Cardiac septum (tissue), 1 donor: Measurements from ENCODE around the gene DNAH8. TPM values are rescaled to one million over a fixed set of nuclear protein-coding genes. Genes with fewer than 3 reads are reported as not detected.

Experiments
- DNase-seq: peaks from one replicate; pipeline ENCODE4 v3.0.0-alpha.2; 2020; ENCODE audit warnings: low spot score
- intact Hi-C: fragments of 100-400 bp; cut with DNase I; formaldehyde crosslinking; loops from one replicate; pipeline ENCODE4 v1.14.0; 2022
- total RNA-seq: library from RNA; stranded (reverse); fragmentation: NEBNext Ultra II Directional; extraction: Animal tissue kit (Norgen Biotek cat#: 25700); gene quantifications from one replicate; pipeline ENCODE4 v1.2.1, GENCODE V29; 2021
- donor health status: DM: no; HTN: no; CAD: no.

Gene DNAH8
- total RNA-seq, 1 donor from 2014 or later = 0.03 TPM

GRCh38 chr6:39055661-39056060, 340.6 kb downstream of the DNAH8 start:
- DNase-seq = peak; percentile 59
- intact Hi-C loops = no loop called here

DNA sequence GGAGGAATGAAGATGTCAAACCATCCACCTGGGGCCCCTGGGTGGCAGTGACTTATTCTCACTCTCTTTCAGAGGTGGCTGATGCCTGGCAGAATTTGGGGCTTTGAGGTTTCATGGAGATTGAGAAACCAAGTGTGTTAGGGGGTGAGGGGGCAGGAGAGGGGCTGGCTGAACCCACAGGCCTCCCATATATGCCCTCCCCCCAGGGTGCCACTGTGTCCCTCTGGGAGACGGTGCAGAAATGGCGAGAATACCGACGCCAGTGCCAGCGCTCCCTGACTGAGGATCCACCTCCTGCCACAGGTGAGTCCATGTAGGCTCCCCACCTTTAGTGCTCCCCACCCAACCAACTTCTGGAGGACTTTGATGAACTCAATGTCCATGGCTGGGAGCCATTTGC, 341.1 kb downstream of the DNAH8 start:
- intact Hi-C loops = no loop called here
- no peak for DNase-seq

- intact Hi-C loops = no loop called here
- DNase-seq = peak; percentile 61
These were observed 341.6 kb downstream of the DNAH8 start for GRCh38 chr6:39056681-39057080.

DNA sequence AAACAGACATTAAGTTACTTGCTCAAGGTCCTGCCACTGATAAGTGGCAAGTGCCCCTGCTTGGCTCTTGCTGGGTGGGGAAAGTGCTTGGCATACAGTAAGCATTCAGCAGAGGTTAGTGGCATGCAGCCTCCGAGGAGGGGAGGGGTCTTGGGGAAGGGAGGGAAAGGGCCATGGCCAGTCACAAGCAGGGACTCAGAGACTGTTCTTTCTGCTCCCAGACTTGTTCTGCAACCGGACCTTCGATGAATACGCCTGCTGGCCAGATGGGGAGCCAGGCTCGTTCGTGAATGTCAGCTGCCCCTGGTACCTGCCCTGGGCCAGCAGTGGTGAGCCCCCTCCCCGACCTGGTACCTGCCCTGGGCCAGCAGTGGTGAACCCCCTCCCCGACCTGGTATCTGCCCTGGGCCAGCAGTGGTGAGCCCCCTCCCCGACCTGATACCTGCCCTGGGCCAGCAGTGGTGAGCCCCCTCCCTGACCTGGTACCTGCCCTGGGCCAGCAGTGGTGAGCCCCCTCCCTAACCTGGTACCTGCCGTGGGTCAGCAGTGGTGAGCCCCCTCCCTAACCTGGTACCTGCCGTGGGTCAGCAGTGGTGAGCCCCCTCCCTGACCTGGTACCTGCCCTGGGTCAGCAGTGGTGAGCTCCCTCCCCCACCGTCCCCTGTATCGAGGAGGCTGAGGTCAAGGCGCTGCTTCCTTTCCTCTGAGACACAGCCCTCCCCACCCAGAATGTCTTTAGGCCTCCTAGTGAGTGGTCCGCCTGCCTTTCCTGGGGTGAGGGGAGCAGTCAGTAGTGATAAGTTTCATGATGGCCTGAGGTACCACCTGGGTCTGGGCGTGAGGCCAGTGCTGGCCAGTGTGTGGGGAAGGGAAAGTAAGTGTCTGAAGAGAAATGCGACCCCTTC, 342.4 kb downstream of the DNAH8 start:
- intact Hi-C loops = no loop called here
- peak; percentile 63 for DNase-seq

GRCh38 chr6:39058471-39059147, 343.5 kb downstream of the DNAH8 start:
- DNase-seq = no peak
- intact Hi-C loops = no loop called here

DNA sequence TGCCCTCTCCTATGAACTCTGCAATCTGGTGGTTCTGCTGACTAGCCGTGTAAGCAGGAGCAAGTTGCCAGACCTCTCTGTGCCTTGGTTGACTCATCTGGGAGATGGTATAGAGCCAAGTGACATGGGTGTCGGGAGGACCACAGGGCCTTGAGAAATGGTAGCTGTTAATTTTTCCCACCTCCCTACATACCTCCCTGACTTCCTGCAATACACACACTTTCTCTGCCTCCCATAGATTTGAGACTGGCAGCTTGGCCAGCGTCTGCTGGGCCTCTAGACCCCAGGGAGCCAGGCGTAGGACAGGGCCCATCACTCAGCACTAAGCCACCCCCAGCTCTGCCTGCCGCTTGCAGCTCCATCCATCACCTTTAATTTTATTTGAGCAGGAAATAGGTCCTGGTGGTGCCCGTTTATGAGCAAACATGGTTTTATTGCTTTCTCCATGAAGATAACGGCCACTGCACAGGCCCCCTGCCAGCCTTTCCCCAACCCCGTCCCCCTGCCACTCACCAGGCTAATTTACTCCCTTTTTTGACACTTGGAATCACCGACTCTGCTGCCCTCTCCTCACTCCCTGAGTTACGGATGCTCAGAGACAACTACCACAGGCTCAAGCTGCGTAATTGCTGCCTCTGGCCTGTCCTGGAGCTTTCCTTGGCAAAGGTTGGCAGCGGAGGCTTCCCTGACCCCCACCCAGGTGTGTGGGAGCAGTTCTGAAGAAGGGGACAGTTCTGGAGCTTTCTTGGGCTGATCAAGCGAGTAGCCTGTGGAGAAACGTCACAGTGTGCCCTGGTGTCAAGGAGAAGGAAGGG, 344.6 kb downstream of the DNAH8 start:
- no peak for DNase-seq
- intact Hi-C loops = no loop called here

DNA sequence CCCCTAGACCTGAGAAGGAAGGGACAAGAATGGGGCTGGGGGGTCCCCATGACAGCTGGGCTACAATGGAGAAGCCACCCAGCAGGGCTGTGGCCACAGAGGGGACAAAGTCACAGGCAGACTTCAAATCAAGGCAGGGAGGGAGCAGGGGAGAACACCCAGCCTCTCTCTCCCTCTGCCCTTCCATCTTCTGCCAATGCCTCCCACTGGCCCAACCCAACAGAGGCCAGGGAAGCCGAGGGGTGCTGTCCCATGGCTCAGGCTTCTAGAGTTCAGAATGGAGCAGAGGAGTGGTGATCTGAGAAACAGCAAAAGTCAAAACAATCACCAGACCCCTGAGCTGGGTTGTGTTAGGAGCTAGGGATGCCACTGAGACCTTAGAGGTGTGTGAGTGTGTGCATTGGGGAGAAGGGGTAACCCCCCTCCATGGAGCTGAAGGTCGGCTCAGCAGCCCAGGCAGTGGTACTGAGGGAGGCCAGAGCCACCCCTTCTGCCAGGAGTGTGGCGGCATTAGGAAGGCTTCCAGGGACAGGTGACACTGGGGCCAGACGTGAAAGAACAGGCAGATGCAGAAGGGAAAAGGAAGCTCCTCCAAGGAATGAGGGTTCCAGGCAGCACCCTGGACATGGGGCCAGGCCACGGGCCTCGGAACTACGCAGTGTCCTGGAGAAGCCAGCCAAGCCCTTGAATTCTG, 345.5 kb downstream of the DNAH8 start:
- DNase-seq = no peak
- intact Hi-C loops = no loop called here

DNA sequence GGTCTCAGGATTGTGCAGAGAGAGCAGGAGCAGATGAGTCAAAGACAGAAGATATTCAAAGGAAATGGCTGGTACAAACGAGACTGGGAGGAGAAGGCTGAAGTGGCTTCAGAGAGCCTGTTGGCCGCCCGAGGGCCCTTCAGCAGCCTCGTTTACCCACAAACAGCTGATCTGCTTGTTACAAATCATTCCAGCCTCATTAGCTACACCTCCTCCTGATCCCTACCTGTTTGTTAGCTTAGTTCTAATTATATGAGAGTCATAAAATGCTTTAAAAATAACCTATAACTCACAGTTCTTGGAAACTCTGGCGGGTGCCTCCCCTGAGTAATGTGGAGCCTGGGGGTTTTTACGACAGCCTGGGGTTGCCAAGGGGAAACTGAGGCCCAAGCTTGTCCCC, 346.1 kb downstream of the DNAH8 start:
- DNase-seq = no peak
- intact Hi-C loops = no loop called here

DNA sequence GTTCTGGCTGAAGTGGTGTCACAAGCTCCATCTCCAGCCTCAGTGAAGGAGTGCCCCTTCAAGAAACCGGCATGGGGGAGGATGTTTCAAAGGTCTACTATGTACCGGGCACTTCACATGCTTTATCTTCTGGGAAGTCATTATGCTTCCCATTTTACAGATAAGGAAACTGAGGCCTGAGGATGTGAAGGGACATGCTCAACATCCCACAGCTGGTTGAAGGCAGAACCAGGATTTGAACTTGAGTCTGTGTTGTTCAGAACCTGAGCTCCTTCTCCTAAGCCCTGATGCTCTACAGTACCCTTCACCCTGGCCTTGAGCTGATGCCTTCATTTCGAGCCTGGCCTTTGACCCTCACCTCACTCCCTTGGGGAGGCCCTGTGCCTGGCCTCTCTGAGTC, 346.5 kb downstream of the DNAH8 start:
- intact Hi-C loops = no loop called here
- DNase-seq = no peak

DNA sequence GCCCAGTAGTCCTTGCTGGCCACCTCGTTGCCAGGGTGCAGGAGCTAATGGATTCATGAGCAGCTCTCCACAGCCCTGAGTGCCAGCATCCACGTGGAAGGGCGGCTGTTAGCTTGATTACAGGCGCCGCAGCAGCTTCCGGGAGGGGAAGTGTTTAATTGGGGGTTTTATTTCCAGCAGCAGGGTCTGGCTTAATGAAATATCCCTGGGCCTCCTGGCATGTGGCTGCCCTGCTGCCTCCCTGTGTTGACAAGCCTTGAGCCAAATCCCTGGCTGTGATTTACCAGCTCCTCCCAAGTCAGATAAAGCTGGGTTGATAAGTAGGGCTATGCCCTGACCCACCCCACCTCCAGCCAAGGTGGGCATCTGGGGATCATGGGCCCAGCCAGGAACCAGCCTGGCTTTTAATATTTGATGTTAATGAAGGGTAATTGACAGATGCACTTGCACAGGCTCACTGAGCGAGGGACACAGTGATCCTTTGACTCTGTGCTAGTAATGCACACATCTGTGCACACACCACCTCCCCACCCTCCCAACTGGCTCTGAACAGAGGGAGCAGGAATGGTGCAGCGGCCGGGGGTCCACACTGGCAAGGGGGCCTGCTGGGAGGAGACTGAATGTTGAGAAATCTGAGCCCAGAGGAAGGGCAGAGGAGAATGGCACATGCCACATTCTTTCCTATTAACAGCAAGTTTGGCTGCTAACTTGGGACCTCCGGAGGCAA, 347.1 kb downstream of the DNAH8 start:
- no peak for DNase-seq
- intact Hi-C loops = no loop called here

GRCh38 chr6:39063526-39063925, 348.4 kb downstream of the DNAH8 start:
- intact Hi-C loops = no loop called here

GRCh38 chr6:39065561-39065960, 350.4 kb downstream of the DNAH8 start:
- intact Hi-C loops = no loop called here

More at GRCh38 chr6:39063526-39063925, 348.4 kb downstream of the DNAH8 start:
- no peak for DNase-seq

GRCh38 chr6:39068391-39068790, 353.3 kb downstream of the DNAH8 start:
- intact Hi-C loops = no loop called here
- peak; percentile 71 for DNase-seq

More at GRCh38 chr6:39065561-39065960, 350.4 kb downstream of the DNAH8 start:
- no peak for DNase-seq

- intact Hi-C loops = no loop called here
- peak; percentile 43 for DNase-seq
These were observed 357.7 kb downstream of the DNAH8 start for GRCh38 chr6:39072830-39073229.

DNA sequence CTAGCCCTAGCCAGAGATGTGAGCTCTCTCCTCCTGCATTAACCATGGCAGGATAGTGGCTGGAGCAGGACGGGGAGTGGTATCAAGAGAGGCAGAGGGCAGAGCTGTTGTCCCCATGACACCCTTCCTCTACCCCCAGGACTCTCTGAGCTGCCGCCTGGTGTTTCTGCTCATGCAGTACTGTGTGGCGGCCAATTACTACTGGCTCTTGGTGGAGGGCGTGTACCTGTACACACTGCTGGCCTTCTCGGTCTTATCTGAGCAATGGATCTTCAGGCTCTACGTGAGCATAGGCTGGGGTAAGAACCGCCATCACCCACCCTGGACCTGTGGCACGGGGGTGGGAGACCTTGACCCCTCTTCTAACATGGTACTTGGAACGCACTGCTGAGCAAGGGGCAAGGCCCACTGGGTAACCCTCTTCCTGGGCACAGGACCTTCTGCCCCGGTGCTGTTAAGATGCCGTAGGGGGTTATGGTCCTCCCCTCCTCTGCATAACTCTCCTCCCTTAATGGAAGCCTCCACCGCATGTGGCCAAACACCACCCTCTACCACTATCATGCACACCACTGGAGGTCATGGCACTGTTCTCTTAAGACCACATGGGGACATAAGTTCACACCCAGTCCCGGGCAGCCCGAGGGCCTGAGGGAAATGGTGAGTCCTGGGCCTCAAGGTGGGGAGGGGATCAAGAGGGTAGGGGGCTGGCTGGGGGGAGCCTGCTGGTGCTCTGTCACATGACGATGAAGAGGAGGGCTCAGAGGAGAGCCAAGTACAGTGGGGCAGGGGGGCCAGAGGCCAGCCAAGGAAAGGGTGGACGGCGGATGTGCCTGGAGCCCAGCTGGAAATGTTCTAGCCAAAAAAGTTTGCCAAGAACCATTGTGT, 358.6 kb downstream of the DNAH8 start:
- intact Hi-C loops = no loop called here
- peak; percentile 53 for DNase-seq

DNA sequence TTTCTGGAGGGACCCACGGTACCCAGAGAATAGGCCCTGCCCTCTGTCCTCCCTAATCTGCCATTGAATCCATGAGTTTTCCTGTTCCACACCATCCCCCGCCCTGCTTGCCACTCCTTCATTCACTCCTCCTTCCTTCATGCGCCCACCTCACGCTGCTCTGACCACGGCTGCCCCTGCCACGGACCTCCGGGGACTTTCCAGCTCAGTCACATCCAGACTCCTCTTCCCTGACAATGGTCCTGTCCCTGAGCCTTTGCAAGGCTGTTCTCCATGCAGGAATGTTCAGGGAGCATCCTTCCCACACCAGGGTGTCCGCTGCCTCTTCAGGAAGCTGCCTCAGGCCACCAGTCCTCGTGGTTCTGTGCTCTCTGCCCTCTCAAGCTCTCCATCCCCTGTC, 359.4 kb downstream of the DNAH8 start:
- DNase-seq = peak; percentile 44

DNA sequence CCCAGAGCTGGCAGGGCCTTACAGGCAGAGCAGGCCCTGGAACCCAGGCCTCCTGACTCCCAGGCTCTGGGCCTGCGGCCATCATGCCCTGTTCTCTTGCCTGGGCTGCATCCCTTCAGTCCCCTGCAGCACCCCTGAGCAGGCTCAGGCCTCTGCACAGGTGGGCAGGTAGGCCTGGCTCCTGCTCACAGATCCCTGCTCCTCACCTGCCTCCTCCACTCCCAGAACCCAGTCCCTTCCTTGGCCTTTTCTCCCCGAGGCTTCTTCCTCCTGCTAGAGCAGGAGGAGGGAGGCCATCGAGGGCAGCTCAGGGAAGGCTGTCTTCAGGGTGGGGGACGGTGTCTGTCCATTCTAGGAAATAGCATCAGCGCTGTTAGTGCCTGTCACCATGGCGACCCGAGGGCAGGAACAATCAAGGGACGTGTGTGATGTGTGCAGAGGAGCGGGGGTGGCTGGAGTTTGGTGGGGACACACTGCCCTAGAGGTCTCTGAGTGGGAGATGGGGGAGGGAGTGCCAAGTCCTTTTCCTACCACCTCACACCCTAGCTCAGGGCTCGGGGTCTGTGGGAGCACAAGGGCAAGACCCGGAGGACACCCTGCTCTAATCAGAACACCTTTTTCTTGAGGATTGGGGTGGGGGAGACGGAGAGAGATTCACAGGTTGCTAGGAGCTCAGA, 360.0 kb downstream of the DNAH8 start:
- DNase-seq = peak; percentile 39
- intact Hi-C loops = no loop called here

More for the DNA sequence above, 359.4 kb downstream of the DNAH8 start:
- intact Hi-C loops = no loop called here
